Measurements from ENCODE around the gene DNAL4.
"Not testable (repeated sequence)": the region's sequence is repeated elsewhere in the genome, so short reads cannot be mapped to it uniquely, and the experiment has no call there.

The DNAL4 gene

DNA sequence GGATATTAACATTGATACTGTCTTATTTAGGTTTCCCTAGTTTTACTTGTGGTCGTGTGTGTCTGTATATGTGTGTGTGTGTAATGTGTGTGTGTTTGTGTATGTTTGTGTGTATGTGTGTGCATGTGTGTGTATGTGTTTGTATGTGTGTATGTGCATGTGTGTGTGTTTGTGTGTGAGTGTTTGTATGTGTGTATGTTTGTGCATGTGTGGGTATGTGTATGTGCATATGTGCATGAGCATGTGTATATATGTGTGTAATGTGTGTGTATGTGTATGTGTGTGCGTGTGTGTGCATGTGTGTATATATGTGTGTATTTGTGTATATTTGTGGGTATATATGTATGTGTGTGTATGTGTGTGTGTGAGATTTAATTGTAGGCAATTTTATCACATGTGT lies 17.3 kb upstream of the DNAL4 start:
- no peak for DNase-seq (ENCODE audit: low read depth)
- TF ChIP-seq CTCF (IDR thresholded peaks at IDR 0.05; ENCODE audit: low read depth, low read length, missing control alignments), result no peak
- in situ Hi-C loops (cut with HindIII; ENCODE audit: low sequenced_read_pairs), result no loop called here

DNA sequence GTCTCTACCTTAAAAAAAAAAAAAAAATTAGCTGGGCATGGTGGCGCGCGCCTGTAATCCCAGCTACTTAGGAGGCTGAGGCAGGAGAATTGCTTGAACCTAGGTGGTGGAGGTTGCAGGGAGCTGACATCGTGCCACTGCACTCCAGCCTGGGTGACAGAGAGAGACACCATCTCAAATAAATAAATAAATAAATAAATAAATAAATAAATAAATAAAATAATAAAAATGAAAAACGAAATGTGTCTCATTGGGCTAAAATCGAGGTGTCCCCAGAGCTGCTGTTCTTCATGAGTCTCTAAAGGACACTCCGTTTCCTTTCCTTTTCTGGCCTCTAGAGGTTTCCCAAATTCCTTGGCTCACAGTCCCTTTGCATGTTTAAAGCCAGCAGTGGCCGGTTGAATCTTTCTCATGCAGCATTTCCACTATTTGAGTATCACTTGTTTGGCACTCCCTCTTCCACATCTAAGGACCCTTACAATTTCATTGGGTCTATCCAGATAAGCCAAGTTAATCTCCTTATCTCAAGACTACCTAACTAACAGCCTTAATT lies 11.2 kb upstream of the DNAL4 start:
- H3K4me3 ChIP-seq (ENCODE audit: low read depth, low read length); DNase-seq (ENCODE audit: low read depth); in situ Hi-C loops (cut with HindIII; ENCODE audit: low sequenced_read_pairs): not testable (repeated sequence)

More for the DNA sequence above, 17.3 kb upstream of the DNAL4 start:
- H3K4me3 ChIP-seq (ENCODE audit: low read depth, low read length), result no peak overlapping the region

DNA sequence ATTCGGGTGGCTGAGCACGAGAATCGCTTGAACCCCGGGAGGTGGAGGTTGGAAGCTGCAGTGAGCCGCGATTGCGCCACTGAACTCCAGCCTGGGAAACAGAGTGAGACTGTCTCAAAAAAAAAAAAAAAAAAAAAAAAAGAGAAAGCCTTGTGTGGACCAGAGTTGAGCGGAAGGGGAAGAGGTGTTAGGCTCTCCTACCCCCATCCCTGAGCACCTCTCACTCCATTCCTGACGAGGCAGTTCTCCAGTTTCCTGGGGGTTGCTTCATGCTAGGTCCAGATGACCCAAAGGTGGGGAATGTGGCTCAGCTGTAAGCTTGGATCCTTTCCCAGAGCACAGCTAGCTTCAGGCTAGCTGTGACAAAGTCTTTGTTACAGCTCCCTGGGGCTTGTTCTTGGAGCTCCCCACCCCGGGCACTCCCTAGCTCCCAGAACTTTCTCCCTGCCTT lies 8.8 kb upstream of the DNAL4 start:
- TF ChIP-seq CTCF (IDR thresholded peaks at IDR 0.05; ENCODE audit: low read depth, low read length, missing control alignments), result no peak
- peak; percentile 53 for DNase-seq (ENCODE audit: low read depth)
- no peak overlapping the region for H3K4me3 ChIP-seq (ENCODE audit: low read depth, low read length)
- in situ Hi-C loops (cut with HindIII; ENCODE audit: low sequenced_read_pairs), result no loop called here

GRCh38 chr22:38799265-38800002 lies 5.5 kb upstream of the DNAL4 start:
- no peak for DNase-seq (ENCODE audit: low read depth)
- no peak overlapping the region for H3K4me3 ChIP-seq (ENCODE audit: low read depth, low read length)
- no peak for TF ChIP-seq CTCF (IDR thresholded peaks at IDR 0.05; ENCODE audit: low read depth, low read length, missing control alignments)
- in situ Hi-C loops (cut with HindIII; ENCODE audit: low sequenced_read_pairs), result no loop called here

- in situ Hi-C loops (cut with HindIII; ENCODE audit: low sequenced_read_pairs), result no loop called here
- TF ChIP-seq CTCF (IDR thresholded peaks at IDR 0.05; ENCODE audit: low read depth, low read length, missing control alignments), result no peak
- no peak for DNase-seq (ENCODE audit: low read depth)
- no peak overlapping the region for H3K4me3 ChIP-seq (ENCODE audit: low read depth, low read length)
Observed at GRCh38 chr22:38798496-38798895, 4.6 kb upstream of the DNAL4 start.

DNA sequence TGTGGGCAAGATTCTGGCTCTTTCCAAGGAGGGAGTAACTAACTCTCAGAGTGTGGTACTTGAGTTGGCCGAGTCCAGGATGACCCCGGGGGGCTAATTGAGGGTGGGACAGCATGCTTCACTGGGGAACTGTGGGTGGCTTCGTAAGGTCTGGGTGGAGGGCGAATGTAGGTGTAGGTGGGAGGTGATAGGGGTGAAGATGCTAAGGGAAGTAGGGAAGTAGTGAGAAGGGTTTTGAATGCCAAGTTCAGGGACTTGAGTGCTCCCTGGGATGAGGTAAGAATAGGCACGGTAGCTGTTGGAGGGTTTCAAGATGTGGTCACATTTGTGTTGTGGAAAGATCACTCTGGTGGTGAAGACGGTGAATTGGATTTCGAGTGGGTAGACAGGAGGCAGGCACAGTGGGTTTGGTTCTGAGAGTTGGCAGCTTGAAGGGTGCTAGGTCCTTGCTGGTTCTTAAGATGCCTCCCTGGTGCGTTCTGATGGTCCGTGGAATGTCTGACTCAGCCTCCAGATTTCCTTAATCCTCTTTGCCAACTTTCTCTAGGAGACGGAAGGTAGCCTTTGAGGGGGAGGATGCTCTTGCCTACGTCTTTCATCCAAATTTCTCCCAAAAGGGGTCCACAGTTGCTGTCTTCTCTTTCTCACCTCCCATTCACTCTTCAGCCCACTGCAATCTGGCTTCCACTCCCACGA lies 2.5 kb upstream of the DNAL4 start:
- in situ Hi-C loops (cut with HindIII; ENCODE audit: low sequenced_read_pairs), result no loop called here
- DNase-seq (ENCODE audit: low read depth), result no peak
- no peak for TF ChIP-seq CTCF (IDR thresholded peaks at IDR 0.05; ENCODE audit: low read depth, low read length, missing control alignments)

DNA sequence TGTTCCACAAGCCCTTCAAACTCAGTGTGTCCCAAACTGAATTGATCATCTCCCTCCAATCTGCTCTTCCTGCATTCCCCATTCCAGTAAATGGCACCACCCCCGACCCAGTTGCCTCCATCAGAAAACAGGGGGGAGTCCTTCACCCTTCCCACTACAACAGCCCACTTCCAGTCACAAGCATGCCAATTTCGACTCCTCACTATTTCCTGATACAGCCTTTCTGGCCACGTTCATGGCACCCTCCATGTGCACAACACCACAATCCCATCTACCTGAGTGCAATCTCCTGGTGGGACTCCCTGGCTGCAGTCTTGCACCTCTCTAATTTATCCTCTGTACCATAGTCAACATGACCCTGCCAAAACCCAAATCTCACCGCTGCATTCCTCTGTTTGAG lies 1.6 kb upstream of the DNAL4 start:
- in situ Hi-C loops (cut with HindIII; ENCODE audit: low sequenced_read_pairs), result no loop called here
- H3K4me3 ChIP-seq (ENCODE audit: low read depth, low read length), result no peak overlapping the region
- DNase-seq (ENCODE audit: low read depth), result no peak
- TF ChIP-seq CTCF (IDR thresholded peaks at IDR 0.05; ENCODE audit: low read depth, low read length, missing control alignments), result no peak

More for the DNA sequence above, 2.5 kb upstream of the DNAL4 start:
- no peak overlapping the region for H3K4me3 ChIP-seq (ENCODE audit: low read depth, low read length)
